ENCODE results near the gene BMAL1.

DNA sequence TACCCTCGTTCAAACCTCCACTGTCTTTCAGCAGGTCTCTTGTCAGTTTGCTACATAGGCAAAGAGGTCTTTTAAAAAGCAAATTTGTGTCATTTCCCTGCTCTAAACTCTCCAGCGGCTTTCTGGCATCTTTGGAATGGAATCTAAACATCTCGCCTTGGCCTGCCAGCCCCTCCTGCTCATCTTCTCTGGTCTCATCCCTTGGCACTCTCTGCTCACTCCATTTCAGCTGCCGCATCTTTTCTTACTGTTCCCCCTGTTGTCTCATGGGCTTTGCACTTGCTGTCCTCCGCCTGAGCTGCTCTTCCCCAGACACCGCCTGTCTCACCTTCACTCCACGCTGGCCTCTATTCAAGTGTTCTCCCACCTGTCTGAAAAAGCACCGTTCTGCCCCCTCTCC lies 46.6 kb downstream of the BMAL1 start:
- TF ChIP-seq CTCF (conservative IDR thresholded peaks at IDR 0.05; ENCODE audit: low read depth, low read length) = no peak
- no peak for TF ChIP-seq EZH2 (IDR thresholded peaks at IDR 0.05; ENCODE audit: low read length, unreplicated experiment)
- no peak for TF ChIP-seq EZH2phosphoT487 (IDR thresholded peaks at IDR 0.05; ENCODE audit: borderline replicate concordance, low read length)
